Gastroesophageal sphincter (tissue), 4 donors: ENCODE data around the gene FOLR1. TPM values are rescaled to one million over a fixed set of nuclear protein-coding genes. Genes with fewer than 3 reads are reported as not detected.
"Not testable (repeated sequence)": the region's sequence is repeated elsewhere in the genome, so short reads cannot be mapped to it uniquely, and the experiment has no call there.

Experiments used
- ATAC-seq: fragments of 150-250 bp; one replicate; pipeline ENCODE4 v1.9.1; 2016; ENCODE audit warnings: mild to moderate bottlenecking, moderate library complexity
- H3K27ac ChIP-seq, 4 donors: fragments of 200-600 bp; sonication (generic) in 3 of 4; 1 replicate in 3 of 4; 2 replicates in 1 of 4; pipeline ENCODE4 v1.5.1; 2016 to 2019
- H3K27me3 ChIP-seq: fragments of 200-600 bp; sonication (generic); one replicate; pipeline ENCODE4 v1.5.1; 2019
- H3K36me3 ChIP-seq, 2 donors: fragments of 200-600 bp; sonication (generic); one replicate each; pipeline ENCODE4 v1.5.1; 2019; ENCODE audit warnings: control low read depth in 1 of 2
- H3K4me1 ChIP-seq, 3 donors: fragments of 200-600 bp; sonication (generic); 1 replicate in 2 of 3; 2 replicates in 1 of 3; pipeline ENCODE4 v1.5.1; 2016 to 2019; ENCODE audit warnings: control low read depth in 2 of 3
- H3K4me3 ChIP-seq, 2 donors: fragments of 200-600 bp; sonication (generic); one replicate each; pipeline ENCODE4 v1.5.1; 2019; ENCODE audit warnings: mild to moderate bottlenecking in 1 of 2, moderate library complexity in 1 of 2
- H3K9me3 ChIP-seq, 3 donors: fragments of 200-600 bp; sonication (generic); one replicate each; pipeline ENCODE4 v1.5.1; 2017 to 2019; ENCODE audit warnings: control low read depth in 2 of 3
- CTCF ChIP-seq, 4 experiments: fragments of 200-600 bp in 2 of 4; fragments of 450-650 bp in 2 of 4; sonication (generic) in 1 of 4; IDR thresholded peaks; one replicate each; pipeline ENCODE4 v1.5.1; 2017 to 2019; ENCODE audit warnings: antibody characterized with exemption in 4 of 4, mild to moderate bottlenecking in 2 of 4, moderate library complexity in 2 of 4
- EP300 ChIP-seq: sonication (generic); formaldehyde crosslinking; IDR thresholded peaks from one replicate; pipeline ENCODE4 v1.6.1; 2017; ENCODE audit warnings: antibody characterized with exemption, mild to moderate bottlenecking
- POLR2A ChIP-seq, 2 donors: fragments of 450-650 bp; IDR thresholded peaks; one replicate each; pipeline ENCODE4 v1.6.1; 2017; ENCODE audit warnings: antibody characterized with exemption in 2 of 2, mild to moderate bottlenecking in 2 of 2, moderate library complexity in 1 of 2
- POLR2AphosphoS5 ChIP-seq: sonication (generic); formaldehyde crosslinking; IDR thresholded peaks from one replicate; pipeline ENCODE4 v1.6.1; 2017; ENCODE audit warnings: antibody characterized with exemption
- WGBS, 2 donors: methylation state at CpG; one replicate each; pipeline ENCODE4 v1.1.5; 2018; ENCODE audit warnings: low coverage in 1 of 2; 5-methylcytosine and 5-hydroxymethylcytosine counted together
- total RNA-seq, 4 donors: library from RNA; depleted of rRNA; stranded (reverse); fragments of >200 nt; gene quantifications; one replicate each; pipeline ENCODE4 v1.1.0, GENCODE V29; 2016

FOLR1 gene
- total RNA-seq, 4 donors from 2014 or later: 0.81 to 23.7 TPM; not detected in 2

- Histone ChIP-seq H3K4me3 (no peak overlapping the region), H3K27ac (no peak overlapping the region), H3K27me3 (peaks cover 11% of the 10 kb centered on the region), H3K9me3 (no peaks in the 10 kb centered on the region), H3K4me1 (no peaks in the 10 kb centered on the region), H3K36me3 (no peaks in the 10 kb centered on the region)
- 100% methylated on average over 1 to 2 of the region's 3 CpGs for WGBS, 2 donors
- ATAC-seq: no peak
- TF ChIP-seq POLR2AphosphoS5: no peak
- no peak for TF ChIP-seq EP300
- no peak for TF ChIP-seq CTCF (IDR thresholded peaks at IDR 0.05)
- no peak for TF ChIP-seq POLR2A (IDR thresholded peaks at IDR 0.05)
Measured at GRCh38 chr11:72173291-72173690, 18.6 kb upstream of the FOLR1 start.

- no peak for ATAC-seq
- WGBS, 2 donors: 79 to 94% methylated on average over 3 to 7 of the region's 8 CpGs
Measured at GRCh38 chr11:72174302-72175070, 17.5 kb upstream of the FOLR1 start.

GRCh38 chr11:72177656-72178055, 14.3 kb upstream of the FOLR1 start:
- WGBS, 2 donors: no CpG with 5 or more reads among the region's 6 CpGs
- no peaks in the 10 kb centered on the region for H3K9me3 ChIP-seq
- no peak overlapping the region for H3K27ac ChIP-seq
- H3K4me1 ChIP-seq: peaks cover 0 to 7% (median 0%) of the 10 kb centered on the region in 3 donors
- TF ChIP-seq CTCF (IDR thresholded peaks at IDR 0.05) (no peak), POLR2AphosphoS5 (no peak), EP300 (no peak), POLR2A (IDR thresholded peaks at IDR 0.05) (no peak)
- ATAC-seq: no peak
- no peaks in the 10 kb centered on the region for H3K36me3 ChIP-seq
- H3K4me3 ChIP-seq: no peak overlapping the region
- peaks cover 11% of the 10 kb centered on the region for H3K27me3 ChIP-seq

More at GRCh38 chr11:72174302-72175070, 17.5 kb upstream of the FOLR1 start:
- TF ChIP-seq EP300: no peak
- H3K27me3 ChIP-seq: peaks cover 11% of the 10 kb centered on the region
- no peak overlapping the region for H3K4me3 ChIP-seq
- H3K9me3 ChIP-seq: no peaks in the 10 kb centered on the region
- no peak overlapping the region for H3K27ac ChIP-seq
- H3K36me3 ChIP-seq: no peaks in the 10 kb centered on the region
- no peaks in the 10 kb centered on the region for H3K4me1 ChIP-seq

GRCh38 chr11:72179049-72179803, 12.7 kb upstream of the FOLR1 start:
- WGBS, 2 donors: 76 to 88% methylated on average over 3 to 7 of the region's 7 CpGs
- H3K4me1 ChIP-seq: peaks cover 0 to 7% (median 0%) of the 10 kb centered on the region in 3 donors
- no peaks in the 10 kb centered on the region for H3K36me3 ChIP-seq
- peaks cover 11% of the 10 kb centered on the region for H3K27me3 ChIP-seq
- TF ChIP-seq CTCF (IDR thresholded peaks at IDR 0.05) (no peak), EP300 (no peak)
- ATAC-seq: no peak
- no peak overlapping the region for H3K4me3 ChIP-seq
- no peaks in the 10 kb centered on the region for H3K9me3 ChIP-seq
- H3K27ac ChIP-seq: no peak overlapping the region

- no peak for TF ChIP-seq POLR2A (IDR thresholded peaks at IDR 0.05)
- no peak for TF ChIP-seq POLR2AphosphoS5
- TF ChIP-seq EP300: no peak
- TF ChIP-seq CTCF (IDR thresholded peaks at IDR 0.05): no peak
- WGBS, 2 donors: 77 to 86% methylated on average over 3 to 4 of the region's 4 CpGs
- no peaks in the 10 kb centered on the region for H3K9me3 ChIP-seq
- peaks cover 11% of the 10 kb centered on the region for H3K27me3 ChIP-seq
- H3K27ac ChIP-seq: no peak overlapping the region
- H3K4me3 ChIP-seq: no peak overlapping the region
- H3K4me1 ChIP-seq: peaks cover 0 to 7% (median 0%) of the 10 kb centered on the region in 3 donors
- ATAC-seq: no peak
- no peaks in the 10 kb centered on the region for H3K36me3 ChIP-seq
Measured at GRCh38 chr11:72179804-72180396, 12.0 kb upstream of the FOLR1 start.

- ATAC-seq, H3K36me3 ChIP-seq, H3K9me3 ChIP-seq, H3K4me3 ChIP-seq, H3K4me1 ChIP-seq, H3K27ac ChIP-seq: not testable (repeated sequence)
- 43 to 47% methylated on average over 5 to 6 of the region's 7 CpGs for WGBS, 2 donors
- H3K27me3 ChIP-seq: peaks cover 11% of the 10 kb centered on the region
Measured at GRCh38 chr11:72180892-72181552, 10.9 kb upstream of the FOLR1 start.

- not testable (repeated sequence) for H3K4me3 ChIP-seq, H3K27ac ChIP-seq, H3K36me3 ChIP-seq, ATAC-seq, H3K9me3 ChIP-seq, H3K4me1 ChIP-seq
- H3K27me3 ChIP-seq: peaks cover 11% of the 10 kb centered on the region
- WGBS, 2 donors: no CpG with 5 or more reads among the region's 3 CpGs
Measured at GRCh38 chr11:72181553-72181958, 10.4 kb upstream of the FOLR1 start.
